Heart right ventricle (tissue), 16 donors: ENCODE data around the gene ANXA6. TPM values are rescaled to one million over a fixed set of nuclear protein-coding genes. Genes with fewer than 3 reads are reported as not detected.
A peak's percentile ranks its signal among the peaks of the same experiment; 100 is the strongest.

Source experiments
- ATAC-seq, 8 donors: fragments of 200-7000 bp; cut with Tn5 transposase; one replicate each; pipeline ENCODE4 v1.9.1; 2020; ENCODE audit warnings: mild to moderate bottlenecking in 8 of 8, moderate library complexity in 8 of 8, moderate number of reproducible peaks in 1 of 8
- DNase-seq, 2 donors: peaks; one replicate each; pipeline ENCODE4 v3.0.0-alpha.2; 2020
- H3K27ac ChIP-seq, 10 donors: fragments of 200-600 bp; sonication (generic) in 2 of 10; one replicate each; pipeline versions ENCODE4 v1.5.0 to v1.8.0; 2020 to 2022; ENCODE audit warnings: mild to moderate bottlenecking in 3 of 10
- H3K27me3 ChIP-seq, 7 donors: fragments of 200-600 bp; one replicate each; pipeline ENCODE4 v1.8.0; 2021 to 2022; ENCODE audit warnings: mild to moderate bottlenecking in 2 of 7
- H3K36me3 ChIP-seq, 9 donors: fragments of 200-600 bp; sonication (generic) in 1 of 9; one replicate each; pipeline versions ENCODE4 v1.5.0 to v1.8.0; 2020 to 2022; ENCODE audit warnings: mild to moderate bottlenecking in 2 of 9
- H3K4me1 ChIP-seq, 9 donors: fragments of 200-600 bp; sonication (generic) in 1 of 9; one replicate each; pipeline versions ENCODE4 v1.5.0 to v1.8.0; 2020 to 2022; ENCODE audit warnings: mild to moderate bottlenecking in 4 of 9
- H3K4me3 ChIP-seq, 10 donors: fragments of 200-600 bp; sonication (generic) in 2 of 10; one replicate each; pipeline versions ENCODE4 v1.5.0 to v1.8.0; 2020 to 2022; ENCODE audit warnings: mild to moderate bottlenecking in 7 of 10, moderate library complexity in 2 of 10
- H3K9me3 ChIP-seq, 11 donors: fragments of 200-600 bp in 10 of 11; sonication (generic) in 2 of 11; one replicate each; pipeline versions ENCODE4 v1.5.0 to v1.8.0; 2013 to 2022; ENCODE audit warnings: mild to moderate bottlenecking in 2 of 11, control low read depth in 1 of 11, moderate library complexity in 1 of 11
- WGBS, 2 donors: extraction: QIAGEN DNeasy Blood & Tissue Kit; methylation state at CpG; one replicate each; pipeline ENCODE4 v1.1.7; 2013; ENCODE audit warnings: inconsistent platforms in 1 of 2; 5-methylcytosine and 5-hydroxymethylcytosine counted together
- intact Hi-C, 10 donors: fragments of 100-400 bp; cut with DNase I; formaldehyde crosslinking; loops; one replicate each; pipeline versions ENCODE4 v1.11.1 to v1.14.2; 2022
- polyA plus RNA-seq, 2 donors: library from polyadenylated mRNA; stranded (reverse); fragments of 200-250 nt; gene quantifications; one replicate each; pipeline ENCODE4 v1.2.3, GENCODE V29; 2013
- total RNA-seq, 10 donors: library from RNA; stranded (reverse); fragmentation: NEBNext Ultra II Directional in 3 of 10; extraction: Animal tissue kit (Norgen Biotek cat#: 25700) in 3 of 10; gene quantifications; one replicate each; pipeline versions ENCODE4 v1.2.1 to v1.2.4, GENCODE V29; 2021 to 2023
- TF ChIP-seq, protein P1 (sequence below), 9 donors: fragments of 200-600 bp; sonication (generic) in 2 of 9; IDR thresholded peaks; one replicate each; pipeline versions ENCODE4 v1.5.0 to v1.8.0; 2021 to 2022; ENCODE audit warnings: antibody characterized with exemption in 9 of 9, mild to moderate bottlenecking in 5 of 9, moderate library complexity in 1 of 9
- donor health status: Arrhythmogenic right ventricular cardiomyopathy.
- donor health status: ischemic (EF 13 %, LVEDD 7.1; RV severe dilation, severe dysfunction).
- donor health status: healthy with polysubstance abuse.
- donor health status: DM: no; HTN: yes; CAD: no.
- donor health status: DM: no; HTN: no; CAD: no.
- donor health status: ischemic (EF 25% LVEDD 6.9; RV normal size, moderate dysfunction).
- donor health status: ischemic (EF 25% LVEDD 5.7; RV mildly dilated, moderate dysfunction).
- donor health status: healthy.
- donor health status: DM: yes; HTN: yes; CAD: no.
- donor health status: Ischemic cardiomyopathy.
- donor health status: ischemic (EF 35%, LVEDD 5.7; RV mildly dilated, moderate dysfunction).
- donor health status: nonischemic (EF 11% LVEDD 7.7; RV severe dilation, severe dysfunction).
- donor health status: DM: yes; HTN: yes; CAD: no.
- donor health status: PGD.
- donor health status: ischemic (EF 29% LVEDD 5.4; RV normal size, mild dysfunction).
- donor health status: nonischemic (EF 23%, LVEDD 6.1; RV moderate dilation, normal function).

Gene ANXA6
- total and polyA plus RNA-seq, 12 donors: 137 to 275 (median 218) TPM

DNA sequence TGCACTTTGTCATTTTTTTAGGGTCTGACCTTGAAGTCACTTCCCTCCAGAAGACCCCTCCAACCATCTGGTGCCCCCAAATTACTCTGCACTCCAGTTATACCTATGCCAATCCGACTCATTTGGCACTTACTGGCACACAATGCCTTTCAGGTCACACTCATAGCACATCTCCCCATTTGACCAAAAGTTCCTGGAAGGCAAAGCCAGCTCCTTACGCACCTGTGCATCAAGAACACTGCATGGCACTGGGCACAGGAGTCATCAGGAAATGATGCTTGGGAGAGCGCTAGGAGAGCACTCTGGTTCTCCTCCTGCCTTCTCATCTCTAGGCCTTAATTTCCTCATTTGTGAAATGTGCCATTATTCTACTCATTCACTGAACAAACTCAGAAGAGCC, 79.6 kb downstream of the ANXA6 start:
- H3K27ac ChIP-seq: peak overlapping the region in 5 of 10 donors; percentile 42 to 100 (median 100)
- no peaks in the 10 kb centered on the region for H3K27me3 ChIP-seq

DNA sequence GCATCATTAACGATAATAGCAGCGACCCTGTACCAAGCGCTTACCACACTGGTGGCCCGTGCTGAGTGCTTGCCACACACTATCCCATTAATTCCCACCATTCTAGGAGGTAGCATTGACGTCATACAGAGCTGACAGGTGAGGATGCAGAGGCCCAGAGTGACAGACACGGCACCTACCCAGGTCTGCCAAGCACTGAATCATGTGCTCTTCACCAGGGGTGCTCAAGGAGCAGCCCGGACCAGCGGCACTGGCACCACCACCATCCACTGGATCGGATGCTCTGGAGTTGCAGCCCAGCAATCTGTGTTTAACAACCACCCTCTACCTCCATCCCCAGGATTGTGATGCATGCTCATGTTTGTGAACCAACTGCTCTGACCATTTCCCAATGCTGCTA, 80.2 kb downstream of the ANXA6 start:
- Histone ChIP-seq H3K9me3 (no peaks in the 10 kb centered on the region), H3K4me1 (peaks cover 7 to 68% (median 64%) of the 10 kb centered on the region in 9 donors), H3K36me3 (peaks cover 0 to 41% (median 0%) of the 10 kb centered on the region in 9 donors), H3K4me3 (no peak overlapping the region), H3K27me3 (no peaks in the 10 kb centered on the region), H3K27ac (no peak overlapping the region)
- 95 to 96% methylated on average over 9 of the region's 9 CpGs for WGBS, 2 donors
- DNase-seq: no peak
- TF ChIP-seq, protein P1, sequence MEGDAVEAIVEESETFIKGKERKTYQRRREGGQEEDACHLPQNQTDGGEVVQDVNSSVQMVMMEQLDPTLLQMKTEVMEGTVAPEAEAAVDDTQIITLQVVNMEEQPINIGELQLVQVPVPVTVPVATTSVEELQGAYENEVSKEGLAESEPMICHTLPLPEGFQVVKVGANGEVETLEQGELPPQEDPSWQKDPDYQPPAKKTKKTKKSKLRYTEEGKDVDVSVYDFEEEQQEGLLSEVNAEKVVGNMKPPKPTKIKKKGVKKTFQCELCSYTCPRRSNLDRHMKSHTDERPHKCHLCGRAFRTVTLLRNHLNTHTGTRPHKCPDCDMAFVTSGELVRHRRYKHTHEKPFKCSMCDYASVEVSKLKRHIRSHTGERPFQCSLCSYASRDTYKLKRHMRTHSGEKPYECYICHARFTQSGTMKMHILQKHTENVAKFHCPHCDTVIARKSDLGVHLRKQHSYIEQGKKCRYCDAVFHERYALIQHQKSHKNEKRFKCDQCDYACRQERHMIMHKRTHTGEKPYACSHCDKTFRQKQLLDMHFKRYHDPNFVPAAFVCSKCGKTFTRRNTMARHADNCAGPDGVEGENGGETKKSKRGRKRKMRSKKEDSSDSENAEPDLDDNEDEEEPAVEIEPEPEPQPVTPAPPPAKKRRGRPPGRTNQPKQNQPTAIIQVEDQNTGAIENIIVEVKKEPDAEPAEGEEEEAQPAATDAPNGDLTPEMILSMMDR (IDR thresholded peaks at IDR 0.05): no peak
- intact Hi-C loops: no loop called here
- ATAC-seq: no peak

More for the DNA sequence above, 79.6 kb downstream of the ANXA6 start:
- H3K9me3 ChIP-seq: no peaks in the 10 kb centered on the region
- DNase-seq: no peak
- intact Hi-C loops: loop anchor here in 1 of 10 donors (2.0 kb wide), 1 partner anchor 37 kb away; no protein-coding TSS in a partner anchor
- no peak for ATAC-seq
- H3K4me3 ChIP-seq: no peak overlapping the region
- H3K4me1 ChIP-seq: peaks cover 10 to 68% (median 64%) of the 10 kb centered on the region in 9 donors
- TF ChIP-seq, protein P1 (IDR thresholded peaks at IDR 0.05): no peak
- H3K36me3 ChIP-seq: peaks cover 0 to 41% (median 0%) of the 10 kb centered on the region in 9 donors
- 95 to 96% methylated on average over 3 of the region's 3 CpGs for WGBS, 2 donors

DNA sequence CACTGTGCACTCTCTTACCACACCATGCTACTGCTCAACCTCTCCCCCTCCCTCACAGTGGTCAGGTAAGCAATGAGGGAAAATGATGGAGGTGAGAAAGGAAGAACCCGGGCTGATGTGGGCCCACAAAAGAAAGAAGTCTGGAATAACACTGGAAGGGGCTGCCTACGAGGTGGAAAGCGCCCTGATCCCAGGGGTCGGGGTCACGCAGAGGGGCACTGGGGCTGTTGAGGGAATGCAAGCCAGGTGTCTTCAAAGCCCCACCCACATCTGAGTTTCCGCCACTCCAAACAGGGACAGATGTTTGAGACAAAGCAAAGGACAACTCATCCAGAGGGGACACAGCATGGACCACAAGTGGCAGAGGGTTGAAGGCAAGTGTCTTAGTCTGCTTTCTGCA, 81.0 kb downstream of the ANXA6 start:
- no peak overlapping the region for H3K4me3 ChIP-seq
- intact Hi-C loops: no loop called here
- H3K27ac ChIP-seq: peak overlapping the region in 2 of 10 donors; percentile 18 to 51
- WGBS, 2 donors: 93 to 94% methylated on average over 6 of the region's 6 CpGs
- H3K9me3 ChIP-seq: no peaks in the 10 kb centered on the region
- DNase-seq (no peak), ATAC-seq (no peak)
- TF ChIP-seq, protein P1 (IDR thresholded peaks at IDR 0.05): no peak
- H3K4me1 ChIP-seq: peaks cover 10 to 68% (median 65%) of the 10 kb centered on the region in 9 donors
- H3K27me3 ChIP-seq: no peaks in the 10 kb centered on the region
- H3K36me3 ChIP-seq: peaks cover 0 to 43% (median 0%) of the 10 kb centered on the region in 9 donors

DNA sequence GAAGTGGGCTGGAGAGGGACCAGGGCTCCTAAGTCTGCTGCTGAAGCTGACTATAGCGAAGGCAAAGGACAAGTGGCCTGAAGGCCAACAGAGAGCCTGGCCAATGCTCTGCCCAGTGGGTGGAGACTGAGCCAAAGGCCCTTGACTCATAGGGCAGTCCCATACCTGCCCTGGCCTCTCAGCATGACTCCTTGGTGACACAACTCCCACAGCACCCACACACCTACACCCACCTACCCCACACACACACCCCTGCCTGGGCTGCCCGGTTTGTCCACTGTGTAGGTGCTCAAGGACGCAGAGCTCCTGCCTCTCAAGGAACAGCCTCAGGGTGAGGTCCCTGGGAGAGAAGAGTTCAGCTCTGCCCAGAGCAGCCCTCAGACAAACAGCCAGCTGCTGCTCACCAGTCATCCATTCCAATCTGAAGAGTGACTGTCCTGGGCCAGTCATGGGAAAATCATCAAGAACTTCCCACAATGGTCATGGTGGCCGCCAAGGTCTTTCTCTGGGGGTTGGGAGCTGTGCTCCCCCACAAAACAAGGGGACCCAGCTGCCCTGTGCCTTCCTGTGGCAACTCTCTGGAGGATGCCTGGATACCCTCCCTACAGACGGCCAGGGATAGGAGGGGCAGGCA, 81.8 kb downstream of the ANXA6 start:
- peaks cover 10 to 74% (median 70%) of the 10 kb centered on the region in 9 donors for H3K4me1 ChIP-seq
- no peaks in the 10 kb centered on the region for H3K9me3 ChIP-seq
- peaks cover 0 to 51% (median 0%) of the 10 kb centered on the region in 9 donors for H3K36me3 ChIP-seq
- TF ChIP-seq, protein P1 (IDR thresholded peaks at IDR 0.05): no peak
- no peaks in the 10 kb centered on the region for H3K27me3 ChIP-seq
- no peak for DNase-seq
- intact Hi-C loops: no loop called here
- ATAC-seq: peak in 2 of 8 donors; percentile 39 to 52
- no peak overlapping the region for H3K4me3 ChIP-seq
- H3K27ac ChIP-seq: peak overlapping the region in 4 of 10 donors; percentile 18 to 51 (median 30)
- WGBS, 2 donors: 79 to 83% methylated on average over 5 of the region's 5 CpGs
